ENCODE data around the gene PTPRK. TPM values are rescaled to one million over a fixed set of nuclear protein-coding genes. Genes with fewer than 3 reads are reported as not detected.

PTPRK gene
- total RNA-seq, 4 donors from 2014 or later: 88.0 to 187 (median 136) TPM

DNA sequence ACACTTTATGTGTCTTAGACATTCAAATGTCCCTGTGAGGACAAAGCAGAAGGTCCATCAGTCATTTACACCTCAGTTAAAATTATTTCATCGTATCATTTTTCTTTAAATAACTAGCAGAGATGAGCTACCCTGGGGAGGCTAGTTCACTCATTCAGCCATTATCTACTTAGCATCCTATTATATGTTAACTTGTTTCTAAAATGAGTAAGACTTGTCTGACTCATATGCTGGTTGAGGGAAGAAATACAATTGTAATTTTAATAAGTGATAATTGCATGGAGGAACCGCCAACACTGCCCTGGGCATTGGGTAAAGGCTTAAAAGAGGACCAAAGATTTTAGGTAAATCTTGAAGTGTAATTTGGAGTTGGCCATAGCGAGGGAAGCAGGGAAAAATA is 12.4 kb upstream of the PTPRK start:
- H3K36me3 ChIP-seq: no peaks in the 10 kb centered on the region
- WGBS, 2 donors (ENCODE audit: low coverage in 1 of 2): 82 to 91% methylated on average over 3 of the region's 3 CpGs
- in situ Hi-C loops (cut with MboI; ENCODE audit: low pct_ligation_motif_present in 1 of 4, low pct_unique_long_range_greater_than_20kb in 1 of 4, low sequenced_read_pairs in 3 of 4): no loop called here

DNA sequence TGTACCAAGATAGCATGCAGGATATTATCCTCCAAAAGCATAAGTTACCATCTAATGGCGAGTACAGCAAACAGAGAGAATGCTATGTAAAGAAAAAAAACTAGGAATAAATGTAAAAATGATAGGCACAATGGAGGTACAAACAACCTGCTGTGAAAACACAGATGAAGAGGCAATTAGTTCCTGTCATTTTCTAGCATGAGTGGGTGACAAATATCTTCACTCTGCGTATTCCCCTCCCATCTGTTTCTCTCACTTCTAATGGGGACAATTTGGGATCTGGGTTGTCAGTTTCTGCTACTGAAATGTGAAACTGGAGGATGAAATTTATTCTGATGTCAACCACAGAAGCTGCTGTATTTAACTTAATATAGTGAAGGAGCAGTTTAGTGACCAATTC is 11.7 kb upstream of the PTPRK start:
- TF ChIP-seq EP300 (IDR thresholded peaks at IDR 0.05; ENCODE audit: low read depth) (no peak), POLR2AphosphoS5 (IDR thresholded peaks at IDR 0.05) (no peak), POLR2A (IDR thresholded peaks at IDR 0.05) (no peak)
- TF ChIP-seq, protein P1, sequence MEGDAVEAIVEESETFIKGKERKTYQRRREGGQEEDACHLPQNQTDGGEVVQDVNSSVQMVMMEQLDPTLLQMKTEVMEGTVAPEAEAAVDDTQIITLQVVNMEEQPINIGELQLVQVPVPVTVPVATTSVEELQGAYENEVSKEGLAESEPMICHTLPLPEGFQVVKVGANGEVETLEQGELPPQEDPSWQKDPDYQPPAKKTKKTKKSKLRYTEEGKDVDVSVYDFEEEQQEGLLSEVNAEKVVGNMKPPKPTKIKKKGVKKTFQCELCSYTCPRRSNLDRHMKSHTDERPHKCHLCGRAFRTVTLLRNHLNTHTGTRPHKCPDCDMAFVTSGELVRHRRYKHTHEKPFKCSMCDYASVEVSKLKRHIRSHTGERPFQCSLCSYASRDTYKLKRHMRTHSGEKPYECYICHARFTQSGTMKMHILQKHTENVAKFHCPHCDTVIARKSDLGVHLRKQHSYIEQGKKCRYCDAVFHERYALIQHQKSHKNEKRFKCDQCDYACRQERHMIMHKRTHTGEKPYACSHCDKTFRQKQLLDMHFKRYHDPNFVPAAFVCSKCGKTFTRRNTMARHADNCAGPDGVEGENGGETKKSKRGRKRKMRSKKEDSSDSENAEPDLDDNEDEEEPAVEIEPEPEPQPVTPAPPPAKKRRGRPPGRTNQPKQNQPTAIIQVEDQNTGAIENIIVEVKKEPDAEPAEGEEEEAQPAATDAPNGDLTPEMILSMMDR (IDR thresholded peaks at IDR 0.05): no peak
- no peaks in the 10 kb centered on the region for H3K27me3 ChIP-seq
- no peaks in the 10 kb centered on the region for H3K9me3 ChIP-seq
- H3K36me3 ChIP-seq: no peaks in the 10 kb centered on the region
- H3K4me1 ChIP-seq: no peaks in the 10 kb centered on the region
- DNase-seq: no peak
- intact Hi-C loops (cut with DNase I; ENCODE audit: low total_unique reads): no loop called here
- no peak overlapping the region for H3K4me3 ChIP-seq
- in situ Hi-C loops (cut with MboI; ENCODE audit: low pct_ligation_motif_present in 1 of 4, low pct_unique_long_range_greater_than_20kb in 1 of 4, low sequenced_read_pairs in 3 of 4): no loop called here
- 85 to 100% methylated on average over 2 of the region's 2 CpGs for WGBS, 2 donors (ENCODE audit: low coverage in 1 of 2)
- no peak overlapping the region for H3K27ac ChIP-seq

More for the DNA sequence above, 12.4 kb upstream of the PTPRK start:
- TF ChIP-seq POLR2A (IDR thresholded peaks at IDR 0.05) (no peak), POLR2AphosphoS5 (IDR thresholded peaks at IDR 0.05) (no peak)
- TF ChIP-seq, protein P1 (IDR thresholded peaks at IDR 0.05): no peak
- no peaks in the 10 kb centered on the region for H3K27me3 ChIP-seq
- no peak overlapping the region for H3K4me3 ChIP-seq
- intact Hi-C loops (cut with DNase I; ENCODE audit: low total_unique reads): no loop called here
- no peaks in the 10 kb centered on the region for H3K9me3 ChIP-seq
- no peak overlapping the region for H3K27ac ChIP-seq
- no peak for DNase-seq
- no peaks in the 10 kb centered on the region for H3K4me1 ChIP-seq

DNA sequence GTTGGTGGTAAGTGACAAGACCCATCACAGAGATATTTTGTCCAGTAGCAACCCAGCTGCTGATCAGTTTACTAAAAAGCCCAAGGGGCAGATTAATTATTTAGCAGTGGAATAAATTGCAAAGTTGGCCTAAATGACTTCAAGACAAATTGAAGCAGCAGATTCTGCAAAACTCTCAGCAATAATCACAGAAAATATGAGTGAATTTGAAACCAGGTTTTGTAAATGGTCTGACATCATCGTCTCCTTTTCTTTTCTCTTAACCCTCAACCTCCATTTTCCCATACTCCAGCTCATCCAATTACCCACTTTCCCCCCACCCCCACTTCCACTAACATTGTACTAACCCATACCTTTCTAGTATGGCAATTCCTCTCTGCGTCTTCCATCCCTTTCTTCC is 11.3 kb upstream of the PTPRK start:
- H3K27ac ChIP-seq: no peak overlapping the region
- no peaks in the 10 kb centered on the region for H3K36me3 ChIP-seq
- H3K9me3 ChIP-seq: no peaks in the 10 kb centered on the region
- H3K27me3 ChIP-seq: no peaks in the 10 kb centered on the region
- H3K4me3 ChIP-seq: no peak overlapping the region
- DNase-seq: no peak
- in situ Hi-C loops (cut with MboI; ENCODE audit: low pct_ligation_motif_present in 1 of 4, low pct_unique_long_range_greater_than_20kb in 1 of 4, low sequenced_read_pairs in 3 of 4): no loop called here
- 83 to 86% methylated on average over 1 to 2 of the region's 2 CpGs for WGBS, 2 donors (ENCODE audit: low coverage in 1 of 2)
- TF ChIP-seq, protein P1 (IDR thresholded peaks at IDR 0.05): no peak
- TF ChIP-seq POLR2A (IDR thresholded peaks at IDR 0.05): no peak
- no peaks in the 10 kb centered on the region for H3K4me1 ChIP-seq
- intact Hi-C loops (cut with DNase I; ENCODE audit: low total_unique reads): no loop called here

DNA sequence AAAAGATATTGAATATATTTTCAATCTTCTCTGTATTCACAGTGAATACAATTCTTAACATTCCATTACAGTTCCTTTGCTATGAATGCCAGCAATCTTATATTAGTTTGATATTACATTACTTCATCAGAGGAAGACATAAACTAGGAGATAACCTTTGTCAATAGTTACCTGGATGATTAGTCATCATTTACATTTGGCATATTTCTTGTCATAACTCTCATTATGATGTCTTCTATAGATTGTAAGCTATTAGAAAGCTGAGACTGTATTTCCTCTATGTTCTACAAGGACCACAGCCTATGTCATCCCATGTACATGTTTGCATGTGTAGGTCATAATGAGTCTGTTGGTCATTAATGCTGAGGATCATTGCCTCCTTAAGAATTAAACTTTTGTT is 7.8 kb upstream of the PTPRK start:
- intact Hi-C loops (cut with DNase I; ENCODE audit: low total_unique reads) (no loop called here), in situ Hi-C loops (cut with MboI; ENCODE audit: low pct_ligation_motif_present in 1 of 4, low pct_unique_long_range_greater_than_20kb in 1 of 4, low sequenced_read_pairs in 3 of 4) (no loop called here)
- Histone ChIP-seq H3K4me3 (no peak overlapping the region), H3K36me3 (no peaks in the 10 kb centered on the region), H3K9me3 (no peaks in the 10 kb centered on the region), H3K27ac (no peak overlapping the region), H3K27me3 (no peaks in the 10 kb centered on the region), H3K4me1 (no peaks in the 10 kb centered on the region)
- TF ChIP-seq EP300 (IDR thresholded peaks at IDR 0.05; ENCODE audit: low read depth): no peak
- TF ChIP-seq, protein P1 (IDR thresholded peaks at IDR 0.05): no peak
- TF ChIP-seq POLR2AphosphoS5 (IDR thresholded peaks at IDR 0.05): no peak
- TF ChIP-seq POLR2A (IDR thresholded peaks at IDR 0.05): no peak
- no peak for DNase-seq

Measured in transverse colon (tissue), 4 donors.